K562 (cell line): Measurements from ENCODE around the gene MAGEA1. TPM values are rescaled to one million over a fixed set of nuclear protein-coding genes. Genes with fewer than 3 reads are reported as not detected.

ENCODE experiments used
- ATAC-seq: fragments of 200-7000 bp; cut with Tn5 transposase; 3 replicates; pipeline ENCODE4 v1.9.1; 2020; ENCODE audit warnings: moderate library complexity
- Bru-seq: library from RNA; stranded (reverse); fragments of 400-500 nt; gene quantifications from one replicate; lab custom pipeline; 2021; lab: Mats Ljungman, UMichigan
- BruChase-seq, 2 experiments: library from RNA; stranded (reverse); fragments of 400-500 nt; gene quantifications; one replicate each; lab custom pipeline; 2021; lab: Mats Ljungman, UMichigan
- BruUV-seq: library from RNA; stranded (reverse); fragments of 400-500 nt; replicated peaks from 2 replicates; lab custom pipeline; 2021; lab: Mats Ljungman, UMichigan
- CTCF ChIA-PET: fragments of 300-600 bp; formaldehyde crosslinking; extraction: SDS; loops from one replicate; lab custom pipeline; 2021; ENCODE audit warnings: low intra/inter-chr PET ratio; lab: Yijun Ruan, JAX
- POLR2A ChIA-PET: fragments of 300-600, 350-650 bp; sonication (Branson Sonifier 250); formaldehyde crosslinking; extraction: SDS; loops from one replicate; lab custom pipeline; 2021; ENCODE audit warnings: antibody characterized with exemption, inconsistent platforms; lab: Yijun Ruan, JAX
- DNase-seq, 4 experiments: peaks; one replicate each; pipeline versions ENCODE4 v3.0.0 to v3.0.0-alpha.2; 2011 to 2018; ENCODE audit warnings: low spot score in 3 of 4, mixed read lengths in 3 of 4; ENCODE audit errors: extremely low read depth in 1 of 4
- FAIRE-seq: peaks from 2 replicates; lab custom pipeline; 2011; peaks lifted over from hg19 to GRCh38; lab: Jason Lieb, UNC
- H2AFZ ChIP-seq: 2 replicates; pipeline ENCODE4 v1.6.0; 2011; ENCODE audit warnings: low read depth, low read length, control low read depth, inconsistent platforms
- H3K27ac ChIP-seq: fragments of 200-600 bp; 3 replicates; pipeline ENCODE4 v1.8.0; 2011; ENCODE audit warnings: low read depth, mild to moderate bottlenecking, control low read depth, inconsistent platforms, low read length, moderate library complexity, mixed read lengths; ENCODE audit errors: extremely low read depth
- H3K27me3 ChIP-seq, 2 experiments: fragments of 300-600 bp in 1 of 2; 2 replicates in 1 of 2; 3 replicates in 1 of 2; pipeline versions ENCODE4 v1.6.0 to v1.8.0; 2011; ENCODE audit warnings: inconsistent platforms in 2 of 2, low read length in 2 of 2, mild to moderate bottlenecking in 1 of 2, mixed read lengths in 1 of 2, moderate library complexity in 1 of 2; ENCODE audit not compliant: control insufficient read depth in 2 of 2, insufficient read depth in 2 of 2
- H3K36me3 ChIP-seq: fragments of 300-600 bp; 3 replicates; pipeline ENCODE4 v1.8.0; 2011; ENCODE audit warnings: mild to moderate bottlenecking, low read length, inconsistent platforms; ENCODE audit not compliant: control insufficient read depth, insufficient read depth
- H3K4me1 ChIP-seq, 2 experiments: fragments of 200-600 bp in 1 of 2; replicated peaks in 1 of 2; 2 replicates in 1 of 2; 3 replicates in 1 of 2; pipeline versions ENCODE4 v1.5.1 to v1.8.0; 2011; ENCODE audit warnings: inconsistent platforms in 2 of 2, low read length in 2 of 2, mild to moderate bottlenecking in 1 of 2, mixed read lengths in 1 of 2, moderate library complexity in 1 of 2; ENCODE audit not compliant: control insufficient read depth in 2 of 2, insufficient read depth in 2 of 2
- H3K4me2 ChIP-seq: 2 replicates; pipeline ENCODE4 v1.6.1; 2011; ENCODE audit warnings: low read length, control low read depth, inconsistent platforms, mixed read lengths; ENCODE audit not compliant: insufficient read depth
- H3K4me3 ChIP-seq: fragments of 200-600 bp; sonication (generic), shearing (Covaris generic); 2 replicates; pipeline ENCODE4 v1.5.1; 2016; ENCODE audit warnings: control low read depth, inconsistent platforms
- H3K79me2 ChIP-seq: fragments of 200-600 bp; 3 replicates; pipeline ENCODE4 v1.8.0; 2011; ENCODE audit warnings: low read length, inconsistent platforms; ENCODE audit not compliant: control insufficient read depth, insufficient read depth
- H3K9ac ChIP-seq, 2 experiments: 2 replicates each; pipeline versions ENCODE4 v1.6.0 to v1.6.1; 2011; ENCODE audit warnings: low read depth in 2 of 2, low read length in 2 of 2, control low read depth in 1 of 2, inconsistent platforms in 1 of 2, mild to moderate bottlenecking in 1 of 2, mixed read lengths in 1 of 2; ENCODE audit not compliant: insufficient read depth in 1 of 2
- H3K9me1 ChIP-seq: one replicate; pipeline ENCODE4 v1.6.0; 2011; ENCODE audit warnings: inconsistent platforms, mild to moderate bottlenecking, low read length, moderate library complexity; ENCODE audit not compliant: control insufficient read depth, insufficient read depth
- H3K9me3 ChIP-seq: replicated peaks from 2 replicates; pipeline ENCODE4 v1.5.1; 2011; ENCODE audit warnings: low read depth, low read length, inconsistent platforms; ENCODE audit not compliant: control insufficient read depth, insufficient read depth
- H4K20me1 ChIP-seq: replicated peaks from 2 replicates; pipeline ENCODE4 v1.6.1; 2011; ENCODE audit warnings: low read length, inconsistent platforms, mixed read lengths; ENCODE audit not compliant: control insufficient read depth, insufficient read depth
- GTF2E2 ChIP-seq: fragments of 200-800 bp; sonication (Bioruptor generic); IDR thresholded peaks from 2 replicates; pipeline ENCODE4 v1.6.1; 2016; ENCODE audit warnings: missing genetic modification characterization, missing compliant biosample characterization
- MYC ChIP-seq, 2 experiments: fragments of 250-450 bp in 1 of 2; sonication (Bioruptor Pico) in 1 of 2; IDR thresholded peaks; 2 replicates each; pipeline versions ENCODE4 v1.5.1 to v1.6.1; 2012 to 2021; ENCODE audit warnings: low read depth in 2 of 2, borderline replicate concordance in 1 of 2, improper control_type of control experiment in 1 of 2, low read length in 1 of 2, mild to moderate bottlenecking in 1 of 2, moderate library complexity in 1 of 2
- NRF1 ChIP-seq, 2 experiments: fragments of 450-650 bp; IDR thresholded peaks in 1 of 2; conservative IDR thresholded peaks in 1 of 2; 2 replicates each; pipeline ENCODE4 v1.6.1; 2014; ENCODE audit warnings: mild to moderate bottlenecking in 2 of 2
- PURB ChIP-seq: sonication (generic); formaldehyde crosslinking; IDR thresholded peaks from 2 replicates; pipeline ENCODE4 v1.9.0; 2021; ENCODE audit warnings: low read depth, mild to moderate bottlenecking, missing genetic modification reagents
- SETDB1 ChIP-seq: IDR thresholded peaks from one replicate; pipeline ENCODE4 v1.6.1; 2012; ENCODE audit warnings: low read length, control low read depth, inconsistent platforms
- SIX5 ChIP-seq, 2 experiments: IDR thresholded peaks; 2 replicates each; pipeline ENCODE4 v1.6.1; 2011; ENCODE audit warnings: low read length in 2 of 2, borderline replicate concordance in 1 of 2, low read depth in 1 of 2, mild to moderate bottlenecking in 1 of 2, moderate library complexity in 1 of 2; ENCODE audit not compliant: insufficient read depth in 1 of 2
- ZNF165 ChIP-seq: fragments of 250-450 bp; sonication (Bioruptor Pico); IDR thresholded peaks from 2 replicates; pipeline ENCODE4 v1.4.0; 2020; ENCODE audit warnings: borderline replicate concordance
- WGBS: fragments of 100-300 bp; shearing (Covaris generic); methylation state at CpG from one replicate; pipeline ENCODE4 v1.1.6; 2016; ENCODE audit warnings: low coverage, mixed read lengths; ENCODE audit not compliant: insufficient coverage; ENCODE audit errors: missing lambda C conversion rate; 5-methylcytosine and 5-hydroxymethylcytosine counted together
- in situ Hi-C: fragments of 300-500 bp; cut with MboI; formaldehyde crosslinking; loops from 4 replicates; pipeline ENCODE4 v1.15.0; 2018; ENCODE audit warnings: inconsistent platforms, mixed read lengths
- intact Hi-C: fragments of 100-400 bp; cut with micrococcal nuclease; formaldehyde crosslinking; loops from 2 replicates; pipeline ENCODE4 v1.14.2; 2022
- long read RNA-seq, 3 experiments: library from polyadenylated mRNA in 2 of 3; library from RNA in 1 of 3; unstranded in 2 of 3; stranded (forward) in 1 of 3; transcript quantifications; one replicate each; pipeline ENCODE4 v2.0.0, GENCODE V29; 2019 to 2022
- polyA minus RNA-seq, 3 experiments: library from RNA; depleted of rRNA, polyadenylated mRNA; stranded (reverse); fragments of >200 nt; gene quantifications; 2 replicates each; pipeline ENCODE4 v1.2.3, GENCODE V29; 2011
- polyA plus RNA-seq, 8 experiments: library from polyadenylated mRNA; depleted of rRNA in 4 of 8; stranded (reverse) in 5 of 8; unstranded in 3 of 8; fragments of >200 nt; fragmentation: Nextera tagmentation in 2 of 8; fragmentation: Illumina TruSeq in 1 of 8; extraction: Ambion mirVana in 2 of 8; extraction: Trizol in 1 of 8; gene quantifications; 2 replicates each; pipeline versions ENCODE4 v1.2.1 to v1.2.3, GENCODE V29; 2011 to 2014; ENCODE audit warnings: inconsistent platforms in 1 of 8, missing spikeins in 1 of 8
- total RNA-seq, 7 experiments: library from RNA; depleted of rRNA in 6 of 7; stranded (reverse); fragments of >200 nt in 6 of 7; fragmentation: Illumina TruSeq in 2 of 7; extraction: Trizol in 2 of 7; gene quantifications; 2 replicates each; pipeline versions ENCODE4 v1.2.1 to v1.2.3, GENCODE V29; 2011 to 2021; ENCODE audit warnings: low replicate concordance in 1 of 7
- TF ChIP-seq, protein P1 (sequence below), 2 experiments: IDR thresholded peaks; 2 replicates each; pipeline ENCODE4 v1.6.1; 2011; ENCODE audit warnings: borderline replicate concordance in 1 of 2, control low read depth in 1 of 2, low read depth in 1 of 2, low read length in 1 of 2, mild to moderate bottlenecking in 1 of 2, mixed read lengths in 1 of 2, moderate library complexity in 1 of 2; ENCODE audit not compliant: insufficient read depth in 1 of 2, insufficient read length in 1 of 2, poor library complexity in 1 of 2, severe bottlenecking in 1 of 2; ENCODE audit errors: extremely low read depth in 1 of 2
- TF ChIP-seq, protein P2 (sequence below), 2 experiments: fragments of 450-650 bp; conservative IDR thresholded peaks; 2 replicates each; pipeline ENCODE4 v1.6.1; 2017; ENCODE audit warnings: mild to moderate bottlenecking in 2 of 2, moderate library complexity in 2 of 2
- TF ChIP-seq, protein P3 (sequence below): sonication (generic); formaldehyde crosslinking; IDR thresholded peaks from 2 replicates; pipeline ENCODE4 v1.8.0; 2022; ENCODE audit warnings: mild to moderate bottlenecking, missing genetic modification reagents

Gene MAGEA1, protein sequence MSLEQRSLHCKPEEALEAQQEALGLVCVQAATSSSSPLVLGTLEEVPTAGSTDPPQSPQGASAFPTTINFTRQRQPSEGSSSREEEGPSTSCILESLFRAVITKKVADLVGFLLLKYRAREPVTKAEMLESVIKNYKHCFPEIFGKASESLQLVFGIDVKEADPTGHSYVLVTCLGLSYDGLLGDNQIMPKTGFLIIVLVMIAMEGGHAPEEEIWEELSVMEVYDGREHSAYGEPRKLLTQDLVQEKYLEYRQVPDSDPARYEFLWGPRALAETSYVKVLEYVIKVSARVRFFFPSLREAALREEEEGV
- 3.3 and 3.9 TPM in 2 replicates for total RNA-seq (2011; cell fraction: chromatin; rRNA removed; ENCODE audit: low replicate concordance)
- 2.8 and 5.7 TPM in 2 replicates for total RNA-seq (2011; cell fraction: nucleolus; rRNA removed)
- 4.6 and 4.8 TPM in 2 replicates for total RNA-seq (2011; cell fraction: nucleoplasm; rRNA removed)
- 43.9 and 49.2 TPM in 2 replicates for total RNA-seq (2014; rRNA removed)
- total RNA-seq (2014; rRNA removed; fragmentation: Illumina TruSeq; extraction: Trizol), result 41.2 and 42.3 TPM in 2 replicates
- 52.3 and 57.9 TPM in 2 replicates for total RNA-seq (2015; rRNA removed; fragmentation: Illumina TruSeq; extraction: Trizol)
- total RNA-seq (2021), result 43.5 and 44.1 TPM in 2 replicates
- 2.8 and 10.2 TPM in 2 replicates for polyA plus RNA-seq (2011; rRNA removed)
- 3.4 and 11.2 TPM in 2 replicates for polyA plus RNA-seq (2011; cell fraction: cytosol; rRNA removed)
- 0.87 and 3.6 TPM in 2 replicates for polyA plus RNA-seq (2011; cell fraction: nucleus; rRNA removed)
- polyA plus RNA-seq (2012), result 51.2 and 52.5 TPM in 2 replicates
- 57.3 and 60.6 TPM in 2 replicates for polyA plus RNA-seq (2014; fragmentation: Illumina TruSeq; extraction: Trizol)
- 10 to 100 TPM; 24.5 to 45.2 TPM for polyA plus RNA-seq (2014; fragmentation: Nextera tagmentation; extraction: Ambion mirVana)
- polyA plus RNA-seq (2014; rRNA removed), result 51.0 and 51.9 TPM in 2 replicates
- 2.1 and 10.3 TPM in 2 replicates for polyA minus RNA-seq (2011; rRNA and poly(A)+ RNA removed)
- polyA minus RNA-seq (2011; cell fraction: cytosol; rRNA and poly(A)+ RNA removed), result 1.8 and 5.7 TPM in 2 replicates
- 0.67 and 1.2 TPM in 2 replicates for polyA minus RNA-seq (2011; cell fraction: nucleus; rRNA and poly(A)+ RNA removed)
- Bru-seq, nascent RNA, result percentile 78 among the genes with signal in this experiment
- BruChase-seq, experiment 1, labeled RNA remaining after a 2-hour chase, result percentile 79 among the genes with signal in this experiment
- BruChase-seq, experiment 2, labeled RNA remaining after a 6-hour chase, result percentile 88 among the genes with signal in this experiment
- long read RNA-seq, experiment 1, transcript MAGEA1-201 (3 exons, 1,710 nt), result major isoform, 121 of 141 reads
- long read RNA-seq, experiment 1, partial matches to known transcripts, result 15 of 141 reads
- long read RNA-seq, experiment 1, other reads (novel, unspliced or antisense), result 5 of 141 reads
- long read RNA-seq, experiment 2, transcript MAGEA1-201 (3 exons, 1,710 nt), result major isoform, 26 of 41 reads
- long read RNA-seq, experiment 2, partial matches to known transcripts, result 13 of 41 reads
- long read RNA-seq, experiment 2, other reads (novel, unspliced or antisense), result 2 of 41 reads
- long read RNA-seq, experiment 3, transcript MAGEA1-201 (3 exons, 1,710 nt), result major isoform, 69 of 77 reads
- long read RNA-seq, experiment 3, partial matches to known transcripts, result 6 of 77 reads
- long read RNA-seq, experiment 3, other reads (novel, unspliced or antisense), result 2 of 77 reads

DNA sequence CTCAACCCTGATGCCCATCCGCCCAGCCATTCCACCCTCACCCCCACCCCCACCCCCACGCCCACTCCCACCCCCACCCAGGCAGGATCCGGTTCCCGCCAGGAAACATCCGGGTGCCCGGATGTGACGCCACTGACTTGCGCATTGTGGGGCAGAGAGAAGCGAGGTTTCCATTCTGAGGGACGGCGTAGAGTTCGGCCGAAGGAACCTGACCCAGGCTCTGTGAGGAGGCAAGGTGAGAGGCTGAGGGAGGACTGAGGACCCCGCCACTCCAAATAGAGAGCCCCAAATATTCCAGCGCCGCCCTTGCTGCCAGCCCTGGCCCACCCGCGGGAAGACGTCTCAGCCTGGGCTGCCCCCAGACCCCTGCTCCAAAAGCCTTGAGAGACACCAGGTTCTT lies at the start of gene MAGEA1:
TSS of gene MAGEA1 (plus strand) at position 154 of the 400 bp plus-strand sequence. CDS start 3,106 bp downstream, outside the sequence.
- H3K27ac ChIP-seq, result peak within 1 kb of the TSS; percentile 76
- ChIA-PET CTCF (no interaction called here), POLR2A (no interaction called here)
- ATAC-seq (peak; percentile 89), DNase-seq (peak; percentile 38 to 53 (median 44)), FAIRE-seq (no peak)
- peak within 1 kb of the TSS; percentile 81 to 90 for H3K9ac ChIP-seq
- no peaks in the 10 kb centered on the region for H3K9me3 ChIP-seq
- BruUV-seq, result no TSS peak
- H3K27me3 ChIP-seq, result peaks cover 0 to 4% of the 10 kb centered on the region in 2 experiments; a peak in 1 of 5 replicates
- peak within 1 kb of the TSS; percentile 85 for H2AFZ ChIP-seq
- in situ Hi-C loops (no loop called here), intact Hi-C loops (no loop called here)
- H3K4me1 ChIP-seq, result peaks cover 0 to 17% of the 10 kb centered on the region in 2 experiments; a peak in 2 of 5 replicates
- H3K36me3 ChIP-seq, result peaks cover 11% of the 10 kb centered on the region; the same call in 1 of the 3 replicates
- peak within 1 kb of the TSS; percentile 65 for H3K4me2 ChIP-seq
- 11% methylated on average over 12 of the region's 19 CpGs for WGBS
- H3K79me2 ChIP-seq, result peaks cover 19% of the 10 kb centered on the region
- H3K9me1 ChIP-seq, result no peaks in the 10 kb centered on the region
- no peaks in the 10 kb centered on the region for H4K20me1 ChIP-seq
- peak within 1 kb of the TSS; percentile 53 for H3K4me3 ChIP-seq
- TF ChIP-seq ZNF165, result no peak
- TF ChIP-seq, protein P1, sequence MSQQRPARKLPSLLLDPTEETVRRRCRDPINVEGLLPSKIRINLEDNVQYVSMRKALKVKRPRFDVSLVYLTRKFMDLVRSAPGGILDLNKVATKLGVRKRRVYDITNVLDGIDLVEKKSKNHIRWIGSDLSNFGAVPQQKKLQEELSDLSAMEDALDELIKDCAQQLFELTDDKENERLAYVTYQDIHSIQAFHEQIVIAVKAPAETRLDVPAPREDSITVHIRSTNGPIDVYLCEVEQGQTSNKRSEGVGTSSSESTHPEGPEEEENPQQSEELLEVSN (IDR thresholded peaks at IDR 0.05; ENCODE audit: borderline replicate concordance in 1 of 2, extremely low read depth in 1 of 2, insufficient read depth in 1 of 2, insufficient read length in 1 of 2, low read depth in 1 of 2, low read length in 1 of 2, poor library complexity in 1 of 2, severe bottlenecking in 1 of 2), result peak; percentile 29 to 79
- TF ChIP-seq GTF2E2, result no peak
- no peak for TF ChIP-seq SETDB1
- 0 out of 2 replicates have a peak, but pooled peaks have one; percentile 19 for TF ChIP-seq MYC (IDR thresholded peaks at IDR 0.05; ENCODE audit: low read depth, low read length)
- no peak for TF ChIP-seq MYC (CRISPR knock-in tag; IDR thresholded peaks at IDR 0.05; ENCODE audit: borderline replicate concordance, low read depth)
- peak; percentile 44 to 51 for TF ChIP-seq NRF1 (conservative IDR thresholded peaks at IDR 0.05 in 1 of 2, IDR thresholded peaks at IDR 0.05 in 1 of 2)
- TF ChIP-seq, protein P2, sequence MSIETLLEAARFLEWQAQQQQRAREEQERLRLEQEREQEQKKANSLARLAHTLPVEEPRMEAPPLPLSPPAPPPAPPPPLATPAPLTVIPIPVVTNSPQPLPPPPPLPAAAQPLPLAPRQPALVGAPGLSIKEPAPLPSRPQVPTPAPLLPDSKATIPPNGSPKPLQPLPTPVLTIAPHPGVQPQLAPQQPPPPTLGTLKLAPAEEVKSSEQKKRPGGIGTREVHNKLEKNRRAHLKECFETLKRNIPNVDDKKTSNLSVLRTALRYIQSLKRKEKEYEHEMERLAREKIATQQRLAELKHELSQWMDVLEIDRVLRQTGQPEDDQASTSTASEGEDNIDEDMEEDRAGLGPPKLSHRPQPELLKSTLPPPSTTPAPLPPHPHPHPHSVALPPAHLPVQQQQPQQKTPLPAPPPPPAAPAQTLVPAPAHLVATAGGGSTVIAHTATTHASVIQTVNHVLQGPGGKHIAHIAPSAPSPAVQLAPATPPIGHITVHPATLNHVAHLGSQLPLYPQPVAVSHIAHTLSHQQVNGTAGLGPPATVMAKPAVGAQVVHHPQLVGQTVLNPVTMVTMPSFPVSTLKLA (conservative IDR thresholded peaks at IDR 0.05), result no peak
- TF ChIP-seq PURB, result no peak
- no peak for TF ChIP-seq SIX5 (IDR thresholded peaks at IDR 0.05; ENCODE audit: borderline replicate concordance in 1 of 2, insufficient read depth in 1 of 2, low read depth in 1 of 2, low read length in 2 of 2)
- TF ChIP-seq, protein P3, sequence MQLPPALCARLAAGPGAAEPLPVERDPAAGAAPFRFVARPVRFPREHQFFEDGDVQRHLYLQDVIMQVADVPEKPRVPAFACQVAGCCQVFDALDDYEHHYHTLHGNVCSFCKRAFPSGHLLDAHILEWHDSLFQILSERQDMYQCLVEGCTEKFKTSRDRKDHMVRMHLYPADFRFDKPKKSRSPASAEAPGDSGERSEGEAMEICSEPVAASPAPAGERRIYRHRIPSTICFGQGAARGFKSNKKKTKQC (CRISPR knock-in tag), result no peak
